Measurements from ENCODE around the gene PKN3.
"Not testable (repeated sequence)": the region's sequence is repeated elsewhere in the genome, so short reads cannot be mapped to it uniquely, and the experiment has no call there.

Gene PKN3

GRCh38 chr9:128689820-128690683, 12.3 kb upstream of the PKN3 start:
- DNase-seq (ENCODE audit: low read depth), result peak; percentile 66
- TF ChIP-seq, protein P1, sequence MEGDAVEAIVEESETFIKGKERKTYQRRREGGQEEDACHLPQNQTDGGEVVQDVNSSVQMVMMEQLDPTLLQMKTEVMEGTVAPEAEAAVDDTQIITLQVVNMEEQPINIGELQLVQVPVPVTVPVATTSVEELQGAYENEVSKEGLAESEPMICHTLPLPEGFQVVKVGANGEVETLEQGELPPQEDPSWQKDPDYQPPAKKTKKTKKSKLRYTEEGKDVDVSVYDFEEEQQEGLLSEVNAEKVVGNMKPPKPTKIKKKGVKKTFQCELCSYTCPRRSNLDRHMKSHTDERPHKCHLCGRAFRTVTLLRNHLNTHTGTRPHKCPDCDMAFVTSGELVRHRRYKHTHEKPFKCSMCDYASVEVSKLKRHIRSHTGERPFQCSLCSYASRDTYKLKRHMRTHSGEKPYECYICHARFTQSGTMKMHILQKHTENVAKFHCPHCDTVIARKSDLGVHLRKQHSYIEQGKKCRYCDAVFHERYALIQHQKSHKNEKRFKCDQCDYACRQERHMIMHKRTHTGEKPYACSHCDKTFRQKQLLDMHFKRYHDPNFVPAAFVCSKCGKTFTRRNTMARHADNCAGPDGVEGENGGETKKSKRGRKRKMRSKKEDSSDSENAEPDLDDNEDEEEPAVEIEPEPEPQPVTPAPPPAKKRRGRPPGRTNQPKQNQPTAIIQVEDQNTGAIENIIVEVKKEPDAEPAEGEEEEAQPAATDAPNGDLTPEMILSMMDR (IDR thresholded peaks at IDR 0.05; ENCODE audit: low read depth, low read length), result no peak
- peak; percentile 33; the same call in 1 of the 2 replicates for TF ChIP-seq MYC (IDR thresholded peaks at IDR 0.05; ENCODE audit: low read depth, low read length)
- TF ChIP-seq POLR2A (IDR thresholded peaks at IDR 0.05; ENCODE audit: extremely low read depth, insufficient read length), result no peak
- TF ChIP-seq MAX (IDR thresholded peaks at IDR 0.05; ENCODE audit: low read depth, low read length), result no peak
- peak overlapping the region; percentile 68 for H3K4me3 ChIP-seq (ENCODE audit: low read depth, low read length)

DNA sequence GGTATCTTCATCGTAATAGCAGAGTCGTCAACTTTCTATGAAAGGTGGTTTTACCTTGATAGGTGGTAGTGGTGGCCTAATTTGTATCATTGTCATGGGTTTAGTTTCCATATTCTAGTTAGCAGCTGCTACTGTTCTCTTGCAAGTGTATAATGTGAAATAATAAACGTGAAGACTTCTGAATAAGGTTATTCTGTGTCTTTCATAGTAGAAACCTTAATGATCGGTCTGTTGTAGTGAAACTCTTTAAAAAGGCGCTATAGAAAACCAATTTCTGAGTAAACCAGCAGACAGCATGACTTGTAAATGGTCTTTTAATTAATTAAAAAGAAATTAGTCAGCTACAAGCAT, 11.6 kb upstream of the PKN3 start:
- no peak for DNase-seq (ENCODE audit: low read depth)
- TF ChIP-seq, protein P1 (IDR thresholded peaks at IDR 0.05; ENCODE audit: low read depth, low read length), result no peak
- TF ChIP-seq MYC (IDR thresholded peaks at IDR 0.05; ENCODE audit: low read depth, low read length), result no peak
- no peak for TF ChIP-seq MAX (IDR thresholded peaks at IDR 0.05; ENCODE audit: low read depth, low read length)
- no peak for TF ChIP-seq POLR2A (IDR thresholded peaks at IDR 0.05; ENCODE audit: extremely low read depth, insufficient read length)
- peak overlapping the region; percentile 68 for H3K4me3 ChIP-seq (ENCODE audit: low read depth, low read length)

GRCh38 chr9:128693738-128694137, 8.6 kb upstream of the PKN3 start:
- not testable (repeated sequence) for H3K4me3 ChIP-seq (ENCODE audit: low read depth, low read length); DNase-seq (ENCODE audit: low read depth)

- TF ChIP-seq, protein P1 (IDR thresholded peaks at IDR 0.05; ENCODE audit: low read depth, low read length), result no peak
- TF ChIP-seq MAX (IDR thresholded peaks at IDR 0.05; ENCODE audit: low read depth, low read length) (no peak), MYC (IDR thresholded peaks at IDR 0.05; ENCODE audit: low read depth, low read length) (no peak), POLR2A (IDR thresholded peaks at IDR 0.05; ENCODE audit: extremely low read depth, insufficient read length) (no peak)
These were observed 8.0 kb upstream of the PKN3 start for GRCh38 chr9:128694344-128694743.

GRCh38 chr9:128696923-128697707, 5.2 kb upstream of the PKN3 start:
- no peak for DNase-seq (ENCODE audit: low read depth)
- no peak for TF ChIP-seq MAX (IDR thresholded peaks at IDR 0.05; ENCODE audit: low read depth, low read length)

More at GRCh38 chr9:128694344-128694743, 8.0 kb upstream of the PKN3 start:
- DNase-seq (ENCODE audit: low read depth), result no peak
- H3K4me3 ChIP-seq (ENCODE audit: low read depth, low read length), result no peak overlapping the region

DNA sequence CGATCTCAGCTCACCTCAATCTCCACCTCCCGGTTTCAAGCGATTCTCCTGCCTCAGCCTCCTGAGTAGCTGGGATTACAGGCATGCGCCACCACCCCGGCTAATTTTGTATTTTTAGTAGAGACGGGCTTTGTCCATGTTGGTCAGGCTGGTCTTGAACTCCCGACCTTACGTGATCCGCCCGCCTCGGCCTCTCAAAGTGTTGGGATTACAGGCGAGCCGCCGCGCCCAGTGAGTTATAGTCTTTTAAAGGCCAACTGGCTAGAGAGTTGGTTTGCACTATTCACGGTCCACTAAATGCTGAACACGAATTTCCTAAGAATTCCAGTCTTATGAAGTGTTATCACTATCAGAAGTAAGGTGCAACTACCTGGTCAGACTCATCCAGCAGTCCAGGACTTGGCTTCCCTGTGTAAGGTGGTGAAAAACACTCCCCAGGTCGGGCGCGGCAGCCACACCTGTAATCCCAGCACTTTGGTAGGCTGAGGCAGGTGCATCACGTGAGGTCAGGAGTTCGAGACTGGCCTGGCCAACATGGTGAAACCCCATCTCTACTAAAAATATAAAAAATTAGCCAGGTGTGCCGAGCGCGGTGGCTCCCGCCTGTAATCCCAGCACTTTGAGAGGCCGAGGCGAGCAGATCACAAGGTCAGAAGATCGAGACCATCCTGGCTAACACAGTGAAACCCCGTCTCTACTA, 3.1 kb upstream of the PKN3 start:
- H3K4me3 ChIP-seq (ENCODE audit: low read depth, low read length), result not testable (repeated sequence)

More at GRCh38 chr9:128696923-128697707, 5.2 kb upstream of the PKN3 start:
- H3K4me3 ChIP-seq (ENCODE audit: low read depth, low read length), result no peak overlapping the region

DNA sequence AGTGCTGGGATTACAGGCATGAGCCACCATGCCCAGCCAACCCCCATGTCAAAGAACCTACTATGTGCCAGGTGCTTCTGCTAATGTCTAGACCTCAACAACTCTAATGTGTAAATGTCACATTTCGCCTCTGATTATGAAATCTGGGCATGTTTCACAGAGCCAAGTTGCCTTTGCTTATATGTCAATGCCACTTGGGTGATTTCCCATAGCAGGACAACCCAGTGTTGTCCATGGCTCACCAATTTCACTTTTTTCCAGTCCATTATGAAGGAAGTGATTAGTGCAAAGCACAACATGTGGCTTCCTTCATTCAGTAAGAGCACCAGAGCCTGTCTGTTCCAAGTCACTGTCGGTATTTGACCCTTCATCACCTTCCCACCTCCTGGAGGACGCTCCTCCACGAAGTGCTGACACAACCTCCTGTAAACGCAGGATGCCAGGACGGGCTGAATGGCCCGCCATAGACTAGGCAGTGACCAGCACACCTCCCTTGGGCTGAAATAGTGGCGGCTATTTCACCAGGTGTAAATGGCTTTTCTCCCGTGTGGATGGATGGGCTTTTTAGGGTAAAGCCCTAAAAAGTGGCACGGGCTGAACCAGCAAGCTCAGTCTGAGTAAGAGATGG, 962 bp upstream of the PKN3 start:
- no peak for DNase-seq (ENCODE audit: low read depth)
- TF ChIP-seq POLR2A (IDR thresholded peaks at IDR 0.05; ENCODE audit: extremely low read depth, insufficient read length) (no peak), MAX (IDR thresholded peaks at IDR 0.05; ENCODE audit: low read depth, low read length) (no peak), MYC (IDR thresholded peaks at IDR 0.05; ENCODE audit: low read depth, low read length) (no peak)
- TF ChIP-seq, protein P1 (IDR thresholded peaks at IDR 0.05; ENCODE audit: low read depth, low read length), result peak; percentile 2
- H3K4me3 ChIP-seq (ENCODE audit: low read depth, low read length), result no peak overlapping the region

More for the DNA sequence above, 3.1 kb upstream of the PKN3 start:
- DNase-seq (ENCODE audit: low read depth), result not testable (repeated sequence)

Data from NB4 (cell line).